ENCODE measurements around the gene FNDC3A.

DNA sequence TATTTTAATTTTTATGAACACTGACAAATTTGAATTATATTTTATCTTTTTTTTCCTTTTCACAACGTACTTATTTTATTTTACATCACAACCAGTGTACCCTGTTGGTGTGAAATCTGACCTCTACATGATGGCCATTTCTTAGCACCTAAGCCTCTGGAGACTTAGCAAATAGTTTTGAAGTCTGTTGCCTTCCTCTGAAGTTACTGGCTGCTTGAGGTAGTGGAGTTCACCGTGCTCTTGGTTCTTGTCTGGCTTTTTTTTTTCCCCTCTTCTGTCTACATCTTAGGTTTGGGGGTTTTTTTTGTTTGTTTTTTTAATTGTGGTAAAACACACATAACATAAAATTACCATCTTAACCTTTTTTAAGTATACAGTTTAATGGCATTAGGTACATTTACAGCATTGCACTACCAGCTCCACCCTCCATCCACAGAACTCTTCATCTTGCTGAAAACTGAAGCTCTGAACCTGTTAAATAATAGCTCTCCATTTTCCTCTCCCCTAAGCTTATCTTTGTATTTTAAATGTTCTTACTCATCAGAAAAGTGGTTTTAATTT, 150.3 kb downstream of the FNDC3A start:
- TF ChIP-seq, protein P1, sequence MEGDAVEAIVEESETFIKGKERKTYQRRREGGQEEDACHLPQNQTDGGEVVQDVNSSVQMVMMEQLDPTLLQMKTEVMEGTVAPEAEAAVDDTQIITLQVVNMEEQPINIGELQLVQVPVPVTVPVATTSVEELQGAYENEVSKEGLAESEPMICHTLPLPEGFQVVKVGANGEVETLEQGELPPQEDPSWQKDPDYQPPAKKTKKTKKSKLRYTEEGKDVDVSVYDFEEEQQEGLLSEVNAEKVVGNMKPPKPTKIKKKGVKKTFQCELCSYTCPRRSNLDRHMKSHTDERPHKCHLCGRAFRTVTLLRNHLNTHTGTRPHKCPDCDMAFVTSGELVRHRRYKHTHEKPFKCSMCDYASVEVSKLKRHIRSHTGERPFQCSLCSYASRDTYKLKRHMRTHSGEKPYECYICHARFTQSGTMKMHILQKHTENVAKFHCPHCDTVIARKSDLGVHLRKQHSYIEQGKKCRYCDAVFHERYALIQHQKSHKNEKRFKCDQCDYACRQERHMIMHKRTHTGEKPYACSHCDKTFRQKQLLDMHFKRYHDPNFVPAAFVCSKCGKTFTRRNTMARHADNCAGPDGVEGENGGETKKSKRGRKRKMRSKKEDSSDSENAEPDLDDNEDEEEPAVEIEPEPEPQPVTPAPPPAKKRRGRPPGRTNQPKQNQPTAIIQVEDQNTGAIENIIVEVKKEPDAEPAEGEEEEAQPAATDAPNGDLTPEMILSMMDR (IDR thresholded peaks at IDR 0.05) = no peak
- no peak for TF ChIP-seq POLR2A (IDR thresholded peaks at IDR 0.05)
